ENCODE measurements around the gene TTF1. TPM values are rescaled to one million over a fixed set of nuclear protein-coding genes. Genes with fewer than 3 reads are reported as not detected.
A peak's percentile ranks its signal among the peaks of the same experiment; 100 is the strongest.

The TTF1 gene
- total and polyA plus RNA-seq, 2 donors = 24.9 to 29.9 TPM

DNA sequence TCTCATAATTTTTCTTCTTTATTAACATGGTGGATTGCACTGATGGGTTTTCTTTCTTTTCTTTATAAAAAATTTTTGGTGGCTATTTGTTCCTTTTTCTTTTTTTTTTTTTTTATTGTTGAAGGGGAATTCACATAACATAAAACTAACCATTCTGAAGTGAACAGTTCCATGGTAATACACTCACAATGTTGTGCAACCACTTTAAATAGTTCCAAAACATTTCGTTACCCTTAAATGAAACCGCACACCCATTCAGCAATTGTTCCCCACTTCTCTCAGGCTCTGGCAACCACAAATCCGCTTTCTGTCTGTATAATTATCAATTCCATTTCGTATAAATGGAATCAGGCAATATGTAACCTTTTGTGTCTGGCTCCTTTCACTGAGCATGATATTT, 40.2 kb downstream of the TTF1 start:
- 95% methylated on average over 4 of the region's 4 CpGs for WGBS
- Histone ChIP-seq H3K27me3 (ENCODE audit: control insufficient read depth in 2 of 2, insufficient read depth in 1 of 2, low read length in 1 of 2) (no peaks in the 10 kb centered on the region), H3K4me3 (ENCODE audit: low read length in 2 of 2) (no peak overlapping the region), H3K9me3 (ENCODE audit: control insufficient read depth in 2 of 2, insufficient read depth in 1 of 2, low read length in 1 of 2) (no peaks in the 10 kb centered on the region), H3K36me3 (ENCODE audit: control insufficient read depth in 2 of 2, insufficient read depth in 2 of 2, low read length in 1 of 2) (no peaks in the 10 kb centered on the region), H3K27ac (ENCODE audit: low read depth in 1 of 2, low read length in 1 of 2) (no peak overlapping the region), H3K4me1 (ENCODE audit: control insufficient read depth in 2 of 2, insufficient read depth in 2 of 2, low read length in 2 of 2) (peaks cover 0 to 4% of the 10 kb centered on the region in 2 donors)
- DNase-seq (ENCODE audit: low read depth in 6 of 9, low spot score in 9 of 9) = no peak

DNA sequence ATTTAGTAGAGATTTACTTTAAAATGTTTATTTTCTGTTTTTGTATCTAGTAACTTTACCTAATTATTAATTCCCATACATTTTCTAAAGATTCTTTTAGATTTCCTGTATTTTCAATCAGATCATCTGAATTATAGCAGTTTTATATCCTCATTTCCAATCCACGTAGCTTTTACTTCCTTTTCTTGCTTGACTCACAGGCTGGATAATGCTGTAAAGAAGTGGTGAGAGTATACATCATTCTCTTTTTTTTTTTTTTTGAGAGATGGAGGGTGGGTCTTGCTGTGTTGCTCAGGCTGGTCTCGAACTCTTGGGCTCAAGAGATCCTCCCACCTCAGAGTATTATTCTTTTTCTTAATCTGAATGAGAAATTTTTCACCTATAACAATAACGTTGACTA, 40.7 kb downstream of the TTF1 start:
- no peak for DNase-seq (ENCODE audit: low read depth in 6 of 9, low spot score in 9 of 9)
- H3K9me3 ChIP-seq (ENCODE audit: control insufficient read depth in 2 of 2, insufficient read depth in 1 of 2, low read length in 1 of 2) = no peaks in the 10 kb centered on the region
- H3K36me3 ChIP-seq (ENCODE audit: control insufficient read depth in 2 of 2, insufficient read depth in 2 of 2, low read length in 1 of 2) = no peaks in the 10 kb centered on the region
- H3K27me3 ChIP-seq (ENCODE audit: control insufficient read depth in 2 of 2, insufficient read depth in 1 of 2, low read length in 1 of 2) = no peaks in the 10 kb centered on the region
- H3K4me1 ChIP-seq (ENCODE audit: control insufficient read depth in 2 of 2, insufficient read depth in 2 of 2, low read length in 2 of 2) = peaks cover 0 to 4% of the 10 kb centered on the region in 2 donors
- 91% methylated on average over 3 of the region's 3 CpGs for WGBS
- no peak overlapping the region for H3K27ac ChIP-seq (ENCODE audit: low read depth in 1 of 2, low read length in 1 of 2)
- no peak overlapping the region for H3K4me3 ChIP-seq (ENCODE audit: low read length in 2 of 2)

DNA sequence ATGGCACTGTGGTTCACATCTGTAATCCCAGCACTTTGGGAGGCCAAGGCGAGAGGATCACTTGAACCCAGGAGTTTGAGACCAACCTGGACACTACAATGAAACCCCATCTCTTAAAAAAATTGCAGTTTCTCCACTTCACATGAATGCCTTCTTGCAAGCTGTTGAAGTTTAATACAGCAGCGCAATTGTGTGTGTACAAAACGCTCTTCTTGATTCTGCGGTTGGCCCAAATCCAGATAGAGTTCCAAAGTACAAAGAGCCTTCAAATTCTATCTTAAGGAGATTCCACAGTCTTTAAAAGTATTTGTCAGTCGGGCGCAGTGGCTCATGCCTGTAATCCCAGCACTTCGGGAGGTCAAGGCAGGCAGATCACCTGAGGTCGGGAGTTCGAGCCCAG, 42.6 kb downstream of the TTF1 start:
- Histone ChIP-seq H3K4me3 (ENCODE audit: low read length in 2 of 2) (no peak overlapping the region), H3K27ac (ENCODE audit: low read depth in 1 of 2, low read length in 1 of 2) (no peak overlapping the region), H3K4me1 (ENCODE audit: control insufficient read depth in 2 of 2, insufficient read depth in 2 of 2, low read length in 2 of 2) (peaks cover 0 to 4% of the 10 kb centered on the region in 2 donors), H3K27me3 (ENCODE audit: control insufficient read depth in 2 of 2, insufficient read depth in 1 of 2, low read length in 1 of 2) (no peaks in the 10 kb centered on the region), H3K36me3 (ENCODE audit: control insufficient read depth in 2 of 2, insufficient read depth in 2 of 2, low read length in 1 of 2) (no peaks in the 10 kb centered on the region), H3K9me3 (ENCODE audit: control insufficient read depth in 2 of 2, insufficient read depth in 1 of 2, low read length in 1 of 2) (no peaks in the 10 kb centered on the region)
- no peak for DNase-seq (ENCODE audit: low read depth in 6 of 9, low spot score in 9 of 9)
- 96% methylated on average over 9 of the region's 9 CpGs for WGBS

DNA sequence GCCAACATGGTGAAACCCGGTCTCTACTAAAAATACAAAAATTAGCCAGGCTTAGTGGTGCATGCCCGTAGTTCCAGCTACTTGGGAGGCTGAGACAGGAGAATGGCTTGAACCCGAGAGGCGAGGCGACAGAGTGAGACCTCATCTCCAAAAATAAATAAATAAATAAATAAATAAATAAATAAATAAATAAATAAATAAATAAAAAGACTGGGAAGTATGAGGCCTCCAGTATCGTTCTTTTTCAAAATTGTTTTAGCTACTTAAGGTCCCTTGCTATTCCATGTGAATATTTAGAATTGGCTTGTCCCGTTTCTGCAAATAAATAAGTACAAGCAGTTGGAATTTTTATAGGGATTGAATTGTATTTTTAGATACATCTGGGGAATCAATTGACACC, 48.9 kb downstream of the TTF1 start:
- Histone ChIP-seq H3K27me3 (ENCODE audit: control insufficient read depth in 2 of 2, insufficient read depth in 1 of 2, low read length in 1 of 2) (no peaks in the 10 kb centered on the region), H3K4me3 (ENCODE audit: low read length in 2 of 2) (no peak overlapping the region), H3K4me1 (ENCODE audit: control insufficient read depth in 2 of 2, insufficient read depth in 2 of 2, low read length in 2 of 2) (peaks cover 7 to 17% of the 10 kb centered on the region in 2 donors), H3K27ac (ENCODE audit: low read depth in 1 of 2, low read length in 1 of 2) (no peak overlapping the region), H3K36me3 (ENCODE audit: control insufficient read depth in 2 of 2, insufficient read depth in 2 of 2, low read length in 1 of 2) (peaks cover 5 to 7% of the 10 kb centered on the region in 2 donors), H3K9me3 (ENCODE audit: control insufficient read depth in 2 of 2, insufficient read depth in 1 of 2, low read length in 1 of 2) (no peaks in the 10 kb centered on the region)
- DNase-seq (ENCODE audit: low read depth in 6 of 9, low spot score in 9 of 9) = no peak
- 96% methylated on average over 7 of the region's 7 CpGs for WGBS

DNA sequence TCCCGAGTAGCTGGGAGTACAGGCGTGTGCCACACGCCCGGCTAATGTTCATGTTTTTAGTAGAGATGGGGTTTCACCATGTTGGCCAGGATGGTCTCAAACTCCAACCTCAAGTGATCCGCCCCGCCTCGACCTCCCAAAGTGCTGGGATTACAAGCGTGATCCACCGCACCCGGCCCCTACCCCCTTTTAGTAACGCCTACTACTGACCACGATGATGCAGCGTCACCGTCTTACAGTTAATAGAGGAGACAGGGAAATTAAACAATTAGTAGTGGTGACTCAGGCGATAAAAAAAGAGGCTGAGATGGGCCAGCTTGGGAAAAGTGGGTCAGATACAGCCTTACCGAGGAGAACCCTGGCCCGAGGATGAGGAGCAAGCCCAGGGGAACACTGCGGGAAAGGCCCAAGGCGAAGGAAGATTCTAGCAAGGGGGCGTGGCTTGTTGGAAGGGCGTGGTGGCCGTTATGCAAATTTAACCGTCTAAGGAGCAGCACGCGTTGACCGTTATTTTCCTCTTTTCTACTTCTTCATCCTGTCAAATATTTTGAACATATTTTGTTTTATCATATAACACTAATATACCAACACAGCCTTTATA, 50.2 kb downstream of the TTF1 start:
- Histone ChIP-seq H3K36me3 (ENCODE audit: control insufficient read depth in 2 of 2, insufficient read depth in 2 of 2, low read length in 1 of 2) (peaks cover 10 to 20% of the 10 kb centered on the region in 2 donors), H3K27ac (ENCODE audit: low read depth in 1 of 2, low read length in 1 of 2) (no peak overlapping the region), H3K4me3 (ENCODE audit: low read length in 2 of 2) (no peak overlapping the region), H3K9me3 (ENCODE audit: control insufficient read depth in 2 of 2, insufficient read depth in 1 of 2, low read length in 1 of 2) (no peaks in the 10 kb centered on the region), H3K4me1 (ENCODE audit: control insufficient read depth in 2 of 2, insufficient read depth in 2 of 2, low read length in 2 of 2) (peaks cover 16 to 30% of the 10 kb centered on the region in 2 donors), H3K27me3 (ENCODE audit: control insufficient read depth in 2 of 2, insufficient read depth in 1 of 2, low read length in 1 of 2) (no peaks in the 10 kb centered on the region)
- 97% methylated on average over 26 of the region's 26 CpGs for WGBS
- DNase-seq (ENCODE audit: low read depth in 6 of 9, low spot score in 9 of 9) = no peak

DNA sequence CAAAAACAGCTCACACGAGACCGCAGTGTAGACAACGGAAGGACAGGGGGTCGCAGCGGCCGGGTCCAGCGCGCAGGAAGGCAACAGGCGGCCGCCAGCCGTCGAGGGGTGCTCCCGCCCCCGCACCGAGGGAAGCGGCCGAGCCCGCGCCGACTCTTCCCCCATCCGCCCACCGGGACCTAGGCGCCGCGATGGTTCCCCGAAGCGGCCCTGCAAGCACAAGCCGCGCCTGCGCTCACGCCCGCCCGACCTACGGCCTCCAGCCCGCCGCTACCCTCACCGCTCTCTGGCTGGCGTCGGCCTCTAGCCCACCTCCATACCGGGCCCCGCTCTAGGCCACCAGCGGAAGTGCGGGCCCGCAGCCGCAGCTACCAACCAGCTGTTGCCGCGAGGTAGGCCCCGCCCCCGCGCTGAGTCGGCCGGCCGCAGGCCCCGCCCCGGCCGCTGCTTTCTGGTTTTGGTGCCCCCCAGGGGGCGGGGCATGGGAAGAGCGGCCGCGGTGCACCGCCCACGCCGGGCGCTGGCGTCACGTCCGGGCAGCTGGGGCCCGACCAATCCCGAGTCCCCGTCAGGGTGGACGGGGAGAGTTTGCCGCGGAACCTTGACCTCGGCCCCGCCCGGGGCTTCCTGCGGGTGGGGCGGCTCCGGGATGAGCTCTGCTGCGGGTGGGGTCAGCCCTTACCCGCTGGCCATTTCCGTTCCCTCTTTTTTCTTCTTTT, 51.8 kb downstream of the TTF1 start, which contains the start of gene SETX:
SETX (minus strand) TSS at position 350 of the 719 bp plus-strand sequence. CDS start 5,558 bp downstream, outside the sequence.
- Histone ChIP-seq H3K4me3 (ENCODE audit: low read length in 2 of 2) (peak within 1 kb of the TSS; percentile 89 to 97), H3K27ac (ENCODE audit: low read depth in 1 of 2, low read length in 1 of 2) (peak within 1 kb of the TSS; percentile 89 to 98), H3K27me3 (ENCODE audit: control insufficient read depth in 2 of 2, insufficient read depth in 1 of 2, low read length in 1 of 2) (no peaks in the 10 kb centered on the region), H3K4me1 (ENCODE audit: control insufficient read depth in 2 of 2, insufficient read depth in 2 of 2, low read length in 2 of 2) (peaks cover 18 to 37% of the 10 kb centered on the region in 2 donors), H3K9me3 (ENCODE audit: control insufficient read depth in 2 of 2, insufficient read depth in 1 of 2, low read length in 1 of 2) (no peaks in the 10 kb centered on the region), H3K36me3 (ENCODE audit: control insufficient read depth in 2 of 2, insufficient read depth in 2 of 2, low read length in 1 of 2) (peaks cover 10 to 28% of the 10 kb centered on the region in 2 donors)
- peak; percentile 75 to 98 (median 92) for DNase-seq (ENCODE audit: low read depth in 6 of 9, low spot score in 9 of 9)
- WGBS = under 1% methylated on average over 82 of the region's 82 CpGs

DNA sequence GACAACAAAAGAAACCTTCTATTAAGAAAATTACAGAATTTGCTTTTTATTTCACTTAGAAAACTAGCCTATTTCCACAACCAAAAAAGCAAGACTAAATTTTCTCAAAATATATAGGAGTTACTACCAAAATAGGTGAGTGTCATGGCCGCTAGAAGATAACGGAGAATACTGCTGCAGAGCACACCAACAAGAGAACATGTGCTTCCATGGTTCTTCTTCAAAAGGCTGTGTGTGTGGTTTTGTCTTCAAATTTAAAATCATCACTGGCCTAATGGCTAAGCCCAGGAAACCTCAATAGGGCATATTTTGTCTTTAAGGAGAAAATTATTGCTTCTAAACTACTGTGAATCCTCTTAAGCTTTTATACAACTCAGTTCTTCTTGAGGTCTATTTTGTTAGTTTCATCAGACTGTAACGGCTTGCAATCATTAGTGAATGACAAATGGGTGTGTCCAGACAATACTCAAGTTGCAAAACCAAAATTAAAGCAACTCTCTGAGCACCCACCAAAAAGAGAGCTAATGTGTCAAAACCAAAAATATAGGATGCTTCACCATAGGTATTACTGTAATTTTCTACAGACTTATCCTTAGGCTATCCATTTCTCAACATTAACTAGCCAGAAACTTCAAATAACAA, 55.1 kb downstream of the TTF1 start:
- DNase-seq (ENCODE audit: low read depth in 6 of 9, low spot score in 9 of 9) = peak in 1 of 9 donors; percentile 20
- H3K36me3 ChIP-seq (ENCODE audit: control insufficient read depth in 2 of 2, insufficient read depth in 2 of 2, low read length in 1 of 2) = peaks cover 28 to 58% of the 10 kb centered on the region in 2 donors
- H3K27ac ChIP-seq (ENCODE audit: low read depth in 1 of 2, low read length in 1 of 2) = peak overlapping the region in 1 of 2 donors; percentile 90
- peak overlapping the region; percentile 36 to 49 for H3K4me3 ChIP-seq (ENCODE audit: low read length in 2 of 2)
- WGBS = 61% methylated on average over 3 of the region's 3 CpGs
- no peaks in the 10 kb centered on the region for H3K9me3 ChIP-seq (ENCODE audit: control insufficient read depth in 2 of 2, insufficient read depth in 1 of 2, low read length in 1 of 2)
- peaks cover 18 to 38% of the 10 kb centered on the region in 2 donors for H3K4me1 ChIP-seq (ENCODE audit: control insufficient read depth in 2 of 2, insufficient read depth in 2 of 2, low read length in 2 of 2)
- no peaks in the 10 kb centered on the region for H3K27me3 ChIP-seq (ENCODE audit: control insufficient read depth in 2 of 2, insufficient read depth in 1 of 2, low read length in 1 of 2)

DNA sequence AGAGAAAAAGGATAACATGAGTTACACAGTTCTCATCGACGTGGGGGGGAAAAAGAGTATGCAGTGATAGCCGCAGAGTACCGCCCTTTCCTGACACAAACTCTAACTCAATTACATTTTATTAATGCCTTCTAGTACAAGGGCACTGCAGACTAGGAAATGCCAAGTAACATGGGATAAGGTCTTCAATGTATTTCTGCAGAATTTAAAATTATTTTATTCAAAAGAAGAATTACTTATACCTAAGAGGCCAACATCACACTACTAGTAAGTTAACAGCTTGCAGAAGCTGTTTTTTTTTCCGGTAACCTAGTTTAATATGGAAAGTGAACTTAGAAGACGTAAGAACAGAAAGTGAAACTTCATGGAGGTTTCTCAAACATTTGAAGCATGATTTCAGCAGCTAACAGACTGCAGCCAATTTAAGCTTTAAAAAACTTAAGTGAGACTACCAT, 55.8 kb downstream of the TTF1 start:
- Histone ChIP-seq H3K27ac (ENCODE audit: low read depth in 1 of 2, low read length in 1 of 2) (peak overlapping the region; percentile 79 to 90), H3K36me3 (ENCODE audit: control insufficient read depth in 2 of 2, insufficient read depth in 2 of 2, low read length in 1 of 2) (peaks cover 30 to 63% of the 10 kb centered on the region in 2 donors), H3K27me3 (ENCODE audit: control insufficient read depth in 2 of 2, insufficient read depth in 1 of 2, low read length in 1 of 2) (no peaks in the 10 kb centered on the region), H3K4me3 (ENCODE audit: low read length in 2 of 2) (peak overlapping the region; percentile 36 to 49), H3K9me3 (ENCODE audit: control insufficient read depth in 2 of 2, insufficient read depth in 1 of 2, low read length in 1 of 2) (no peaks in the 10 kb centered on the region), H3K4me1 (ENCODE audit: control insufficient read depth in 2 of 2, insufficient read depth in 2 of 2, low read length in 2 of 2) (peaks cover 18 to 38% of the 10 kb centered on the region in 2 donors)
- DNase-seq (ENCODE audit: low read depth in 6 of 9, low spot score in 9 of 9) = peak in 8 of 9 donors; percentile 40 to 83 (median 46)
- WGBS = 4% methylated on average over 6 of the region's 6 CpGs

DNA sequence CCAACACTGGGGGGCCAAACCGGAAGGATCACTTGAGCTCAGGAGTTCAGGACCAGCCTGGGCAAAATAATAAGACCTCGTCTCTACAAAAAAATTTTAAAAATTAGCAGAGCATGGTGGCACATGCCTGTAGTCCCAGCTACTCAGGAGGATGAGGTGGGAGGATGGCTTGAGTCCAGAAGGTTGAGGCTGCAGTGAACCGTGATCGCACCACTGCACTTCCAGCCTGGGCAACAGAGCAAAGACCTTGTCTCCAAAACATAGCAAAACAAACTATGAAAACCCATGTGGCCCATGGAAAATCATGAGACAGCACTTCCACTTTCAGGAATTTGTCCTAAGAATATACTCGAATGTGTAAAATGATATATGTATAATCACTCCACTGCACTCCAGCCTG, 58.0 kb downstream of the TTF1 start:
- WGBS = 77% methylated on average over 5 of the region's 5 CpGs
- no peaks in the 10 kb centered on the region for H3K27me3 ChIP-seq (ENCODE audit: control insufficient read depth in 2 of 2, insufficient read depth in 1 of 2, low read length in 1 of 2)
- H3K36me3 ChIP-seq (ENCODE audit: control insufficient read depth in 2 of 2, insufficient read depth in 2 of 2, low read length in 1 of 2) = peaks cover 49 to 83% of the 10 kb centered on the region in 2 donors
- no peak overlapping the region for H3K4me3 ChIP-seq (ENCODE audit: low read length in 2 of 2)
- no peaks in the 10 kb centered on the region for H3K9me3 ChIP-seq (ENCODE audit: control insufficient read depth in 2 of 2, insufficient read depth in 1 of 2, low read length in 1 of 2)
- DNase-seq (ENCODE audit: low read depth in 6 of 9, low spot score in 9 of 9) = no peak
- H3K4me1 ChIP-seq (ENCODE audit: control insufficient read depth in 2 of 2, insufficient read depth in 2 of 2, low read length in 2 of 2) = peaks cover 18 to 30% of the 10 kb centered on the region in 2 donors
- no peak overlapping the region for H3K27ac ChIP-seq (ENCODE audit: low read depth in 1 of 2, low read length in 1 of 2)
